Measurements from ENCODE around the gene NPPC. TPM values are rescaled to one million over a fixed set of nuclear protein-coding genes. Genes with fewer than 3 reads are reported as not detected.
"Not testable (repeated sequence)": the region's sequence is repeated elsewhere in the genome, so short reads cannot be mapped to it uniquely, and the experiment has no call there.

Gene NPPC
- total RNA-seq, 2 donors from 2014 or later: 0.82 to 1.1 TPM

DNA sequence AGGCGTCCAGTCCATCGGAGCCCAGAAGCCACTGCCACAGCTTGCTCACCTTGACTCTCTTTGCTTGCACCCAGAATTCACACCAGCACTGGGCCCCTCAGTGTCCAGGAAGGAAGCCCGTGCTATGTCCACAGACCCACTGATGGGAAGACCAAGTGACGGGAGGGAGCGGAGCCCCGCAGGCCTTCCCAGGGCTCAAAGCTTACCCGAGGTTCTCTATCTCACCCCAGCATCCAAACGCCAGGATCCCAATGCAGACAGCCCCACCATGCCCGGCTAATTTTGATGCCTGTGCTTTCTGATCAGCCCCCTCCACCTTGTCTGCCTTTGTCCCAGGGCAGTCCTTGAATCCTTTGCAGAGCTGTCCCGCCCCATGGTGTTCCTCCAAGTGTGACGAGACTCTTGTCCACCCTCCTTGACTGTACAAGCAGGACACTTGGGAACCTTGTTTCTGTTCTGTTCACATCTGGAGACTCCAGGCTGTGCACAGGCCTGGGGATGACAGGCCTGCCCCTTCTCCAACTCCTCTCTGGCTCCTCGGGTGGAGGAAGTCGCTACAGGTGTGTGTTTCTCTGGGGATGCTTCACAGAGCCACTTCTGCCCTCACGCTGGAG, 12.0 kb downstream of the NPPC start:
- no peaks in the 10 kb centered on the region for H3K27me3 ChIP-seq
- H3K4me1 ChIP-seq: peaks cover 0 to 8% of the 10 kb centered on the region in 2 donors
- H3K27ac ChIP-seq: no peak overlapping the region
- DNase-seq (ENCODE audit: low spot score): no peak
- no peaks in the 10 kb centered on the region for H3K9me3 ChIP-seq
- H3K36me3 ChIP-seq: no peaks in the 10 kb centered on the region
- H3K4me3 ChIP-seq: no peak overlapping the region
- TF ChIP-seq, protein P1, sequence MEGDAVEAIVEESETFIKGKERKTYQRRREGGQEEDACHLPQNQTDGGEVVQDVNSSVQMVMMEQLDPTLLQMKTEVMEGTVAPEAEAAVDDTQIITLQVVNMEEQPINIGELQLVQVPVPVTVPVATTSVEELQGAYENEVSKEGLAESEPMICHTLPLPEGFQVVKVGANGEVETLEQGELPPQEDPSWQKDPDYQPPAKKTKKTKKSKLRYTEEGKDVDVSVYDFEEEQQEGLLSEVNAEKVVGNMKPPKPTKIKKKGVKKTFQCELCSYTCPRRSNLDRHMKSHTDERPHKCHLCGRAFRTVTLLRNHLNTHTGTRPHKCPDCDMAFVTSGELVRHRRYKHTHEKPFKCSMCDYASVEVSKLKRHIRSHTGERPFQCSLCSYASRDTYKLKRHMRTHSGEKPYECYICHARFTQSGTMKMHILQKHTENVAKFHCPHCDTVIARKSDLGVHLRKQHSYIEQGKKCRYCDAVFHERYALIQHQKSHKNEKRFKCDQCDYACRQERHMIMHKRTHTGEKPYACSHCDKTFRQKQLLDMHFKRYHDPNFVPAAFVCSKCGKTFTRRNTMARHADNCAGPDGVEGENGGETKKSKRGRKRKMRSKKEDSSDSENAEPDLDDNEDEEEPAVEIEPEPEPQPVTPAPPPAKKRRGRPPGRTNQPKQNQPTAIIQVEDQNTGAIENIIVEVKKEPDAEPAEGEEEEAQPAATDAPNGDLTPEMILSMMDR (IDR thresholded peaks at IDR 0.05): no peak

DNA sequence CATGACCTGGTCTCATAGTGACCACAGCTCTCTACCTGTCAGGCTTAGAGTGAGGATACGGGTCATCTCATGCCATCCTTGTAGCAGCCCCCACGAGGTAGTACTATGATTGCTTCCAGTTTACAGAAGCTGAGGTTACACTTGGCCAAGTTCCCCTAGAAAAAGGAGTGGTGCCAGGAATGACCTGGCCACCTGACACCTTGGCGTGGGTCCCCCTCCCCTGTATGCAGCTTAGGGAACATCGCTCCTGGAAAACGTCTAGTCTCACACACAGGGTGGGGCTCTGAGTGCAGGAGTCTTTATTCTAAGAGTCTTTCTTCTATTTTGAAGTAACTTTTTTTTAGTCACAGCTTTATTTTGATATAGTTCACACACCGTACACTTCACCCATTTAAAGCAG, 14.8 kb downstream of the NPPC start:
- Histone ChIP-seq H3K9me3 (no peaks in the 10 kb centered on the region), H3K27me3 (no peaks in the 10 kb centered on the region), H3K4me1 (no peaks in the 10 kb centered on the region), H3K27ac (no peak overlapping the region), H3K36me3 (no peaks in the 10 kb centered on the region), H3K4me3 (no peak overlapping the region)
- DNase-seq (ENCODE audit: low spot score): no peak
- TF ChIP-seq, protein P1 (IDR thresholded peaks at IDR 0.05): no peak

- Histone ChIP-seq H3K27me3 (no peaks in the 10 kb centered on the region), H3K4me3 (no peak overlapping the region), H3K9me3 (no peaks in the 10 kb centered on the region), H3K4me1 (no peaks in the 10 kb centered on the region), H3K27ac (no peak overlapping the region), H3K36me3 (no peaks in the 10 kb centered on the region)
- no peak for DNase-seq (ENCODE audit: low spot score)
- TF ChIP-seq, protein P1 (IDR thresholded peaks at IDR 0.05): no peak
These were observed 15.4 kb downstream of the NPPC start for GRCh38 chr2:231910771-231911170.

DNA sequence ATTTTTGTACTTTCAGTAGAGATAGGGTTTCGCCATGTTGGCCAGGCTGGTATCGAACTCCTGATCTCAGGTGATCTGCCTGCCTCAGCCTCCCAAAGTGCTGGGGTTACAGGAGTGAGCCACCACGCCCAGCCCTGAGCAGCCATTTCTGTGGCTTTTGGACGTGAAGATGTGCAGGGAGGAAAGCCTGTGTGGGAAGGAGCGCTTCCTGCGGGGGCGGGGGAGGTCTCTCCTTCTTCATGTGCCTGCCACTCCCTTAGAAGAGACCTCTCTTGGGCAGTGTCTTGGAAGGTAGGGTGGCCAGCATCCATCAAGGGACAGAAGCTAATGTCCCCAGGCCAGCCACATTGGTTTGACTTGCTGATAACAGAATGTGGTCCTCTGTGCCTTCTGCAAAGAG, 16.0 kb downstream of the NPPC start:
- H3K4me3 ChIP-seq; H3K9me3 ChIP-seq; H3K4me1 ChIP-seq; DNase-seq (ENCODE audit: low spot score); H3K27me3 ChIP-seq; H3K27ac ChIP-seq; H3K36me3 ChIP-seq: not testable (repeated sequence)

DNA sequence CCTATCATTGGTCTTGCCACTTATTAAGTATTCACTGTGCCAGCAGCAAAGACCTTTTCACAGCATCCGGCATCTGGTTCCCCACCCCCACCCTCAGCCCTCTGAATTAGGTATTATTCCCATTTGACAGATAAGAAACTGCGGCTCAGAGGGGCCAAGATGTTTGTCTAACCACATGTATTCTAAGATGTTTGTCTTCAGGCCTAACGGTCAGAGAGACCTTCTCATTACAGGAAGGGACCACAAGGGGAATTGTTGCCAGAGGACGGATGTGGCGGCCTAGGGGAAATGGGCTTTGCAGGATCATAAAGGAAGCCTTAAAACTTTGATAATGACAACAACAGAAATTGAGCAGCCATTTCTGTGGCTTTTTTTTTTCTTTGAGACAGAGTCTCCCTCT, 16.6 kb downstream of the NPPC start:
- H3K4me3 ChIP-seq: no peak overlapping the region
- TF ChIP-seq, protein P1 (IDR thresholded peaks at IDR 0.05): no peak
- H3K36me3 ChIP-seq: no peaks in the 10 kb centered on the region
- H3K27ac ChIP-seq: no peak overlapping the region
- H3K9me3 ChIP-seq: no peaks in the 10 kb centered on the region
- H3K4me1 ChIP-seq: no peaks in the 10 kb centered on the region
- no peaks in the 10 kb centered on the region for H3K27me3 ChIP-seq
- DNase-seq (ENCODE audit: low spot score): no peak

DNA sequence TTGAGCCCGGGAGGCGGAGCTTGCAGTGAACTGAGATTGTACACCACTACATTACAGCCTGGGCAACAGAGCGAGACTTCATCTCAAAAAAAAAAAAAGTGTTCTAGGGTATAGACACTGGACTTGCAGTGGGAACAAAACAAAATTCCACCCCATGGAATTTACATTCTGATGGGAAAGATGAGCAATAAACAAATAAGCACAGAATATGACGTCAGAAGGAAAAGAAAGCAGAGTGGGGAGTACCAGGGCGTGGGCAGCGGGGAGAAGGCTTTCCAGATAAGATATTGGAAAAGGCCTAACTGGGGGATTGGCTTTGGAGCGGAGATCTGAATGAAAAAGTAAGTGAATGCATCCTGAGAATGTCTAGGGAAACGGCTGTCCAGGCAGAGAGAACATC, 17.6 kb downstream of the NPPC start:
- TF ChIP-seq, protein P1 (IDR thresholded peaks at IDR 0.05): no peak
- Histone ChIP-seq H3K4me1 (no peaks in the 10 kb centered on the region), H3K27me3 (no peaks in the 10 kb centered on the region), H3K4me3 (no peak overlapping the region), H3K27ac (no peak overlapping the region), H3K36me3 (no peaks in the 10 kb centered on the region), H3K9me3 (no peaks in the 10 kb centered on the region)
- DNase-seq (ENCODE audit: low spot score): no peak

All from right atrium auricular region (tissue), 2 donors.